ENCODE measurements around the gene ATP6V1A. TPM values are rescaled to one million over a fixed set of nuclear protein-coding genes. Genes with fewer than 3 reads are reported as not detected.

The ATP6V1A gene
- total RNA-seq, 1 experiment from 2014 or later, result 89.6 TPM

GRCh38 chr3:113714702-113715101 lies 32.1 kb upstream of the ATP6V1A start:
- H3K4me1 ChIP-seq (ENCODE audit: control insufficient read depth, insufficient read depth, low read length), result no peaks in the 10 kb centered on the region
- no peak for ATAC-seq
- DNase-seq (ENCODE audit: low read depth, low spot score), result no peak
- no TSS peak for BruUV-seq (replicated peaks)
- no peak overlapping the region for H3K27ac ChIP-seq (ENCODE audit: low read length)
- no peak overlapping the region for H3K4me3 ChIP-seq (ENCODE audit: low read depth in 2 of 2, low read length in 2 of 2)
- CTCF ChIA-PET, result no interaction called here
- H3K36me3 ChIP-seq (ENCODE audit: control insufficient read depth, insufficient read depth, low read length), result peaks cover 23% of the 10 kb centered on the region
- POLR2A ChIA-PET, result no interaction called here
- in situ Hi-C loops (cut with HindIII; ENCODE audit: low pct_unique_long_range_greater_than_20kb, low sequenced_read_pairs) (no loop called here), intact Hi-C loops (cut with micrococcal nuclease; ENCODE audit: unreplicated experiment) (no loop called here)
- TF ChIP-seq TCF7L2 (IDR thresholded peaks at IDR 0.05; ENCODE audit: low read depth, low read length) (no peak), CTCF (IDR thresholded peaks at IDR 0.05) (no peak), POLR2AphosphoS5 (IDR thresholded peaks at IDR 0.05; ENCODE audit: low read depth, low read length) (no peak), SIN3A (IDR thresholded peaks at IDR 0.05; ENCODE audit: borderline replicate concordance, insufficient read depth, low read depth, low read length) (no peak), REST (IDR thresholded peaks at IDR 0.05; ENCODE audit: insufficient read depth in 1 of 2, low read depth in 2 of 2, low read length in 1 of 2) (no peak)
- H3K27me3 ChIP-seq (ENCODE audit: control insufficient read depth, insufficient read depth, low read length), result no peaks in the 10 kb centered on the region
- H3K9me3 ChIP-seq (ENCODE audit: control insufficient read depth, insufficient read depth, low read depth, low read length), result no peaks in the 10 kb centered on the region

GRCh38 chr3:113717308-113717707 lies 29.5 kb upstream of the ATP6V1A start:
- in situ Hi-C loops (cut with HindIII; ENCODE audit: low pct_unique_long_range_greater_than_20kb, low sequenced_read_pairs) (no loop called here), intact Hi-C loops (cut with micrococcal nuclease; ENCODE audit: unreplicated experiment) (no loop called here)
- no peak for DNase-seq (ENCODE audit: low read depth, low spot score)
- no peaks in the 10 kb centered on the region for H3K4me1 ChIP-seq (ENCODE audit: control insufficient read depth, insufficient read depth, low read length)
- peaks cover 47% of the 10 kb centered on the region for H3K36me3 ChIP-seq (ENCODE audit: control insufficient read depth, insufficient read depth, low read length)
- no peaks in the 10 kb centered on the region for H3K27me3 ChIP-seq (ENCODE audit: control insufficient read depth, insufficient read depth, low read length)
- no peak overlapping the region for H3K4me3 ChIP-seq (ENCODE audit: low read depth in 2 of 2, low read length in 2 of 2)
- BruUV-seq (replicated peaks), result no TSS peak
- no peaks in the 10 kb centered on the region for H3K9me3 ChIP-seq (ENCODE audit: control insufficient read depth, insufficient read depth, low read depth, low read length)
- CTCF ChIA-PET, result no interaction called here
- no peak overlapping the region for H3K27ac ChIP-seq (ENCODE audit: low read length)
- POLR2A ChIA-PET, result no interaction called here
- ATAC-seq, result no peak
- no peak for TF ChIP-seq SIN3A (IDR thresholded peaks at IDR 0.05; ENCODE audit: borderline replicate concordance, insufficient read depth, low read depth, low read length)
- no peak for TF ChIP-seq TCF7L2 (IDR thresholded peaks at IDR 0.05; ENCODE audit: low read depth, low read length)
- no peak for TF ChIP-seq POLR2AphosphoS5 (IDR thresholded peaks at IDR 0.05; ENCODE audit: low read depth, low read length)
- no peak for TF ChIP-seq REST (IDR thresholded peaks at IDR 0.05; ENCODE audit: insufficient read depth in 1 of 2, low read depth in 2 of 2, low read length in 1 of 2)
- TF ChIP-seq CTCF (IDR thresholded peaks at IDR 0.05), result no peak
